Nasal cavity respiratory epithelium epithelial cell of viscerocranial mucosa (primary cell): ENCODE measurements around the gene PEX3. TPM values are rescaled to one million over a fixed set of nuclear protein-coding genes. Genes with fewer than 3 reads are reported as not detected.

ENCODE experiments used
- total RNA-seq: library from RNA; depleted of rRNA; stranded (reverse); fragments of >200 nt; gene quantifications from 2 replicates; pipeline ENCODE4 v1.2.3, GENCODE V29; 2014

Gene PEX3
- total RNA-seq, result 16.4 and 20.8 TPM in 2 replicates

GRCh38 chr6:143450453-143451371 is at the start of gene PEX3, which contains the start of gene ADAT2:
Gene PEX3, plus strand, starts transcription at chr6:143450805. Its CDS starts 238 bp downstream, at chr6:143451043.
Gene ADAT2, minus strand, starts transcription at chr6:143450695. Its CDS starts 37 bp downstream, at chr6:143450658.

GRCh38 chr6:143510991-143511891 is 60.6 kb downstream of the PEX3 start, which contains the start of gene FUCA2:
Gene FUCA2, minus strand, starts transcription at chr6:143511720. Its CDS starts 86 bp downstream, at chr6:143511634.

Other genes with a start within 250 kb of the PEX3 start
- gene ADAT2, start 110 bp upstream of the PEX3 start, total RNA-seq, result 5.5 and 8.5 TPM in 2 replicates
- gene FUCA2, start 60.9 kb downstream of the PEX3 start, total RNA-seq, result 26.3 and 28.3 TPM in 2 replicates
- gene PHACTR2, start 227.2 kb downstream of the PEX3 start, total RNA-seq, result 36.5 and 76.6 TPM in 2 replicates